ENCODE results near the gene OSGIN1.

The OSGIN1 gene

DNA sequence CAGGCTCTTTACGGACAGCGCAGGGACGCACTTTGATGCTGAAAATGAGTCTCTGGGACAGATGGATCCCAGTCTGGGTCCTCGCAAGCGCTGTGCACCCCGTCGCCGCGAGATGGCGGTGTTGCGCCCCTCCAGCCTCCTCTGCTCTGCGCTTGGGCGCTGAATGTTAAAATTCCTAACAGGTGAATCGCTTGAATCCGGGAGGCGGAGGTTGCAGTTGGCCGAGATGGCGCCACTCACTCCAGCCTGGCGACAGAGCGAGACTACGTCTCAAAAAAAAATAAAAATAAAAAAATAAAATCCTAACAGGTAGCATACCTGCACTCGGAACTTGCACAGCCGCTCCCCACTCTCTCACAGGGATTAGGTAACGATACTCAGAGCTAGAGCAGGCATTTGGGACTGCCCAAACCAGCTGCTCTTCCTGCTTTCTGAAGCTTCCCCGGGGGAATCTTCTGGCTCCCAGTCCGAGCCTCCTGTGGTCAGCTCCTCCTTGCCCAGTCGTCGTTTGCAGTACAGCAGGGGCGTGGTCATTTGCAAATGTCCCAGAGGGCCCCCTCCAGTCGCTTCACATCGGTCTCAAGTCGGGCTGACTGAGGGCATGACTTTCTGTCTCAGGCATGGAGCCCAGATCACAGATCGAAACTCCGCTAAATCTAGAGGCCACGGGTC, 26.2 kb upstream of the OSGIN1 start (continued):
- TF ChIP-seq, protein P1, sequence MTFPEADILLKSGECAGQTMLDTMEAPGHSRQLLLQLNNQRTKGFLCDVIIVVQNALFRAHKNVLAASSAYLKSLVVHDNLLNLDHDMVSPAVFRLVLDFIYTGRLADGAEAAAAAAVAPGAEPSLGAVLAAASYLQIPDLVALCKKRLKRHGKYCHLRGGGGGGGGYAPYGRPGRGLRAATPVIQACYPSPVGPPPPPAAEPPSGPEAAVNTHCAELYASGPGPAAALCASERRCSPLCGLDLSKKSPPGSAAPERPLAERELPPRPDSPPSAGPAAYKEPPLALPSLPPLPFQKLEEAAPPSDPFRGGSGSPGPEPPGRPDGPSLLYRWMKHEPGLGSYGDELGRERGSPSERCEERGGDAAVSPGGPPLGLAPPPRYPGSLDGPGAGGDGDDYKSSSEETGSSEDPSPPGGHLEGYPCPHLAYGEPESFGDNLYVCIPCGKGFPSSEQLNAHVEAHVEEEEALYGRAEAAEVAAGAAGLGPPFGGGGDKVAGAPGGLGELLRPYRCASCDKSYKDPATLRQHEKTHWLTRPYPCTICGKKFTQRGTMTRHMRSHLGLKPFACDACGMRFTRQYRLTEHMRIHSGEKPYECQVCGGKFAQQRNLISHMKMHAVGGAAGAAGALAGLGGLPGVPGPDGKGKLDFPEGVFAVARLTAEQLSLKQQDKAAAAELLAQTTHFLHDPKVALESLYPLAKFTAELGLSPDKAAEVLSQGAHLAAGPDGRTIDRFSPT (tag by site-specific recombination; IDR thresholded peaks at IDR 0.05): no peak
- TF ChIP-seq ZNF2 (tag by site-specific recombination; IDR thresholded peaks at IDR 0.05) (0 out of 2 replicates have a peak, but pooled peaks have one; percentile 54), ZNF654 (tag by site-specific recombination; IDR thresholded peaks at IDR 0.05; ENCODE audit: low read depth) (peak; percentile 64), ZNF785 (tag by site-specific recombination; IDR thresholded peaks at IDR 0.05) (no peak), ZNF660 (tag by site-specific recombination; IDR thresholded peaks at IDR 0.05) (0 out of 2 replicates have a peak, but pooled peaks have one; percentile 63), KLF1 (tag by site-specific recombination; IDR thresholded peaks at IDR 0.05) (no peak), GLIS2 (tag by site-specific recombination; IDR thresholded peaks at IDR 0.05) (peak; percentile 25; the same call in 1 of the 2 replicates), ZBTB48 (tag by site-specific recombination; IDR thresholded peaks at IDR 0.05) (no peak), SCRT2 (tag by site-specific recombination; IDR thresholded peaks at IDR 0.05) (peak; percentile 95), ZNF169 (tag by site-specific recombination; IDR thresholded peaks at IDR 0.05) (no peak), ZNF114 (tag by site-specific recombination; IDR thresholded peaks at IDR 0.05) (no peak), PRDM1 (tag by site-specific recombination; IDR thresholded peaks at IDR 0.05) (no peak), HOXD13 (CRISPR knock-in tag; IDR thresholded peaks at IDR 0.05; ENCODE audit: borderline replicate concordance) (no peak), ZNF274 (IDR thresholded peaks at IDR 0.05; ENCODE audit: low read length) (no peak), ZNF274 (tag by site-specific recombination; IDR thresholded peaks at IDR 0.05; ENCODE audit: borderline replicate concordance) (no peak)
- TF ChIP-seq, protein P2, sequence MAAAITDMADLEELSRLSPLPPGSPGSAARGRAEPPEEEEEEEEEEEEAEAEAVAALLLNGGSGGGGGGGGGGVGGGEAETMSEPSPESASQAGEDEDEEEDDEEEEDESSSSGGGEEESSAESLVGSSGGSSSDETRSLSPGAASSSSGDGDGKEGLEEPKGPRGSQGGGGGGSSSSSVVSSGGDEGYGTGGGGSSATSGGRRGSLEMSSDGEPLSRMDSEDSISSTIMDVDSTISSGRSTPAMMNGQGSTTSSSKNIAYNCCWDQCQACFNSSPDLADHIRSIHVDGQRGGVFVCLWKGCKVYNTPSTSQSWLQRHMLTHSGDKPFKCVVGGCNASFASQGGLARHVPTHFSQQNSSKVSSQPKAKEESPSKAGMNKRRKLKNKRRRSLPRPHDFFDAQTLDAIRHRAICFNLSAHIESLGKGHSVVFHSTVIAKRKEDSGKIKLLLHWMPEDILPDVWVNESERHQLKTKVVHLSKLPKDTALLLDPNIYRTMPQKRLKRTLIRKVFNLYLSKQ (tag by site-specific recombination; IDR thresholded peaks at IDR 0.05; ENCODE audit: borderline replicate concordance): no peak
- TF ChIP-seq, protein P3, sequence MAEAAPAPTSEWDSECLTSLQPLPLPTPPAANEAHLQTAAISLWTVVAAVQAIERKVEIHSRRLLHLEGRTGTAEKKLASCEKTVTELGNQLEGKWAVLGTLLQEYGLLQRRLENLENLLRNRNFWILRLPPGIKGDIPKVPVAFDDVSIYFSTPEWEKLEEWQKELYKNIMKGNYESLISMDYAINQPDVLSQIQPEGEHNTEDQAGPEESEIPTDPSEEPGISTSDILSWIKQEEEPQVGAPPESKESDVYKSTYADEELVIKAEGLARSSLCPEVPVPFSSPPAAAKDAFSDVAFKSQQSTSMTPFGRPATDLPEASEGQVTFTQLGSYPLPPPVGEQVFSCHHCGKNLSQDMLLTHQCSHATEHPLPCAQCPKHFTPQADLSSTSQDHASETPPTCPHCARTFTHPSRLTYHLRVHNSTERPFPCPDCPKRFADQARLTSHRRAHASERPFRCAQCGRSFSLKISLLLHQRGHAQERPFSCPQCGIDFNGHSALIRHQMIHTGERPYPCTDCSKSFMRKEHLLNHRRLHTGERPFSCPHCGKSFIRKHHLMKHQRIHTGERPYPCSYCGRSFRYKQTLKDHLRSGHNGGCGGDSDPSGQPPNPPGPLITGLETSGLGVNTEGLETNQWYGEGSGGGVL (tag by site-specific recombination; IDR thresholded peaks at IDR 0.05): no peak
- TF ChIP-seq, protein P4, sequence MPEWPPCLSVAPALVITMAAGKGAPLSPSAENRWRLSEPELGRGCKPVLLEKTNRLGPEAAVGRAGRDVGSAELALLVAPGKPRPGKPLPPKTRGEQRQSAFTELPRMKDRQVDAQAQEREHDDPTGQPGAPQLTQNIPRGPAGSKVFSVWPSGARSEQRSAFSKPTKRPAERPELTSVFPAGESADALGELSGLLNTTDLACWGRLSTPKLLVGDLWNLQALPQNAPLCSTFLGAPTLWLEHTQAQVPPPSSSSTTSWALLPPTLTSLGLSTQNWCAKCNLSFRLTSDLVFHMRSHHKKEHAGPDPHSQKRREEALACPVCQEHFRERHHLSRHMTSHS (tag by site-specific recombination; IDR thresholded peaks at IDR 0.05): no peak
- TF ChIP-seq, protein P5, sequence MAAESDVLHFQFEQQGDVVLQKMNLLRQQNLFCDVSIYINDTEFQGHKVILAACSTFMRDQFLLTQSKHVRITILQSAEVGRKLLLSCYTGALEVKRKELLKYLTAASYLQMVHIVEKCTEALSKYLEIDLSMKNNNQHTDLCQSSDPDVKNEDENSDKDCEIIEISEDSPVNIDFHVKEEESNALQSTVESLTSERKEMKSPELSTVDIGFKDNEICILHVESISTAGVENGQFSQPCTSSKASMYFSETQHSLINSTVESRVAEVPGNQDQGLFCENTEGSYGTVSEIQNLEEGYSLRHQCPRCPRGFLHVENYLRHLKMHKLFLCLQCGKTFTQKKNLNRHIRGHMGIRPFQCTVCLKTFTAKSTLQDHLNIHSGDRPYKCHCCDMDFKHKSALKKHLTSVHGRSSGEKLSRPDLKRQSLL (tag by site-specific recombination; IDR thresholded peaks at IDR 0.05): no peak
- TF ChIP-seq, protein P6, sequence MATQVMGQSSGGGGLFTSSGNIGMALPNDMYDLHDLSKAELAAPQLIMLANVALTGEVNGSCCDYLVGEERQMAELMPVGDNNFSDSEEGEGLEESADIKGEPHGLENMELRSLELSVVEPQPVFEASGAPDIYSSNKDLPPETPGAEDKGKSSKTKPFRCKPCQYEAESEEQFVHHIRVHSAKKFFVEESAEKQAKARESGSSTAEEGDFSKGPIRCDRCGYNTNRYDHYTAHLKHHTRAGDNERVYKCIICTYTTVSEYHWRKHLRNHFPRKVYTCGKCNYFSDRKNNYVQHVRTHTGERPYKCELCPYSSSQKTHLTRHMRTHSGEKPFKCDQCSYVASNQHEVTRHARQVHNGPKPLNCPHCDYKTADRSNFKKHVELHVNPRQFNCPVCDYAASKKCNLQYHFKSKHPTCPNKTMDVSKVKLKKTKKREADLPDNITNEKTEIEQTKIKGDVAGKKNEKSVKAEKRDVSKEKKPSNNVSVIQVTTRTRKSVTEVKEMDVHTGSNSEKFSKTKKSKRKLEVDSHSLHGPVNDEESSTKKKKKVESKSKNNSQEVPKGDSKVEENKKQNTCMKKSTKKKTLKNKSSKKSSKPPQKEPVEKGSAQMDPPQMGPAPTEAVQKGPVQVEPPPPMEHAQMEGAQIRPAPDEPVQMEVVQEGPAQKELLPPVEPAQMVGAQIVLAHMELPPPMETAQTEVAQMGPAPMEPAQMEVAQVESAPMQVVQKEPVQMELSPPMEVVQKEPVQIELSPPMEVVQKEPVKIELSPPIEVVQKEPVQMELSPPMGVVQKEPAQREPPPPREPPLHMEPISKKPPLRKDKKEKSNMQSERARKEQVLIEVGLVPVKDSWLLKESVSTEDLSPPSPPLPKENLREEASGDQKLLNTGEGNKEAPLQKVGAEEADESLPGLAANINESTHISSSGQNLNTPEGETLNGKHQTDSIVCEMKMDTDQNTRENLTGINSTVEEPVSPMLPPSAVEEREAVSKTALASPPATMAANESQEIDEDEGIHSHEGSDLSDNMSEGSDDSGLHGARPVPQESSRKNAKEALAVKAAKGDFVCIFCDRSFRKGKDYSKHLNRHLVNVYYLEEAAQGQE (tag by site-specific recombination; IDR thresholded peaks at IDR 0.05): no peak
- TF ChIP-seq, protein P7, sequence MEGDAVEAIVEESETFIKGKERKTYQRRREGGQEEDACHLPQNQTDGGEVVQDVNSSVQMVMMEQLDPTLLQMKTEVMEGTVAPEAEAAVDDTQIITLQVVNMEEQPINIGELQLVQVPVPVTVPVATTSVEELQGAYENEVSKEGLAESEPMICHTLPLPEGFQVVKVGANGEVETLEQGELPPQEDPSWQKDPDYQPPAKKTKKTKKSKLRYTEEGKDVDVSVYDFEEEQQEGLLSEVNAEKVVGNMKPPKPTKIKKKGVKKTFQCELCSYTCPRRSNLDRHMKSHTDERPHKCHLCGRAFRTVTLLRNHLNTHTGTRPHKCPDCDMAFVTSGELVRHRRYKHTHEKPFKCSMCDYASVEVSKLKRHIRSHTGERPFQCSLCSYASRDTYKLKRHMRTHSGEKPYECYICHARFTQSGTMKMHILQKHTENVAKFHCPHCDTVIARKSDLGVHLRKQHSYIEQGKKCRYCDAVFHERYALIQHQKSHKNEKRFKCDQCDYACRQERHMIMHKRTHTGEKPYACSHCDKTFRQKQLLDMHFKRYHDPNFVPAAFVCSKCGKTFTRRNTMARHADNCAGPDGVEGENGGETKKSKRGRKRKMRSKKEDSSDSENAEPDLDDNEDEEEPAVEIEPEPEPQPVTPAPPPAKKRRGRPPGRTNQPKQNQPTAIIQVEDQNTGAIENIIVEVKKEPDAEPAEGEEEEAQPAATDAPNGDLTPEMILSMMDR (tag by site-specific recombination; IDR thresholded peaks at IDR 0.05): peak; percentile 94
- TF ChIP-seq, protein P8, sequence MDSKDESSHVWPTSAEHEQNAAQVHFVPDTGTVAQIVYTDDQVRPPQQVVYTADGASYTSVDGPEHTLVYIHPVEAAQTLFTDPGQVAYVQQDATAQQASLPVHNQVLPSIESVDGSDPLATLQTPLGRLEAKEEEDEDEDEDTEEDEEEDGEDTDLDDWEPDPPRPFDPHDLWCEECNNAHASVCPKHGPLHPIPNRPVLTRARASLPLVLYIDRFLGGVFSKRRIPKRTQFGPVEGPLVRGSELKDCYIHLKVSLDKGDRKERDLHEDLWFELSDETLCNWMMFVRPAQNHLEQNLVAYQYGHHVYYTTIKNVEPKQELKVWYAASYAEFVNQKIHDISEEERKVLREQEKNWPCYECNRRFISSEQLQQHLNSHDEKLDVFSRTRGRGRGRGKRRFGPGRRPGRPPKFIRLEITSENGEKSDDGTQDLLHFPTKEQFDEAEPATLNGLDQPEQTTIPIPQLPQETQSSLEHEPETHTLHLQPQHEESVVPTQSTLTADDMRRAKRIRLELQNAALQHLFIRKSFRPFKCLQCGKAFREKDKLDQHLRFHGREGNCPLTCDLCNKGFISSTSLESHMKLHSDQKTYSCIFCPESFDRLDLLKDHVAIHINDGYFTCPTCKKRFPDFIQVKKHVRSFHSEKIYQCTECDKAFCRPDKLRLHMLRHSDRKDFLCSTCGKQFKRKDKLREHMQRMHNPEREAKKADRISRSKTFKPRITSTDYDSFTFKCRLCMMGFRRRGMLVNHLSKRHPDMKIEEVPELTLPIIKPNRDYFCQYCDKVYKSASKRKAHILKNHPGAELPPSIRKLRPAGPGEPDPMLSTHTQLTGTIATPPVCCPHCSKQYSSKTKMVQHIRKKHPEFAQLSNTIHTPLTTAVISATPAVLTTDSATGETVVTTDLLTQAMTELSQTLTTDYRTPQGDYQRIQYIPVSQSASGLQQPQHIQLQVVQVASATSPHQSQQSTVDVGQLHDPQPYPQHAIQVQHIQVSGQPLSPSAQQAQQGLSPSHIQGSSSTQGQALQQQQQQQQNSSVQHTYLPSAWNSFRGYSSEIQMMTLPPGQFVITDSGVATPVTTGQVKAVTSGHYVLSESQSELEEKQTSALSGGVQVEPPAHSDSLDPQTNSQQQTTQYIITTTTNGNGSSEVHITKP (tag by site-specific recombination; IDR thresholded peaks at IDR 0.05): peak; percentile 92
